H1 (cell line): Measurements from ENCODE around the gene ADSS2.

Experiments used
- EZH2 ChIP-seq: fragments of 200-600 bp; sonication (generic); IDR thresholded peaks from 2 replicates; pipeline ENCODE4 v1.7.1; 2012; ENCODE audit warnings: low read depth, mild to moderate bottlenecking, moderate library complexity, low read length, inconsistent platforms; ENCODE audit not compliant: severe bottlenecking
- GABPA ChIP-seq: IDR thresholded peaks from 2 replicates; pipeline ENCODE4 v1.6.1; 2011; ENCODE audit warnings: mild to moderate bottlenecking, low read length, moderate library complexity, borderline replicate concordance; ENCODE audit not compliant: insufficient read depth
- GTF2F1 ChIP-seq: IDR thresholded peaks from 2 replicates; pipeline ENCODE4 v1.6.1; 2012; ENCODE audit warnings: low read depth, low read length, improper control_type of control experiment, borderline replicate concordance
- KDM5A ChIP-seq: fragments of 200-600 bp; IDR thresholded peaks from 2 replicates; pipeline ENCODE4 v1.7.1; 2012; ENCODE audit warnings: mild to moderate bottlenecking, low read length, inconsistent platforms, mixed read lengths
- SIRT6 ChIP-seq: IDR thresholded peaks from one replicate; pipeline ENCODE4 v1.7.1; 2012; ENCODE audit warnings: low read length, inconsistent platforms
- SP1 ChIP-seq: IDR thresholded peaks from 2 replicates; pipeline ENCODE4 v1.6.1; 2011; ENCODE audit warnings: low read depth, low read length
- TF ChIP-seq, protein P1 (sequence below), 3 experiments: IDR thresholded peaks; 1 replicate in 2 of 3; 2 replicates in 1 of 3; pipeline versions ENCODE4 v1.5.1 to v1.6.1; 2011; ENCODE audit warnings: low read length in 3 of 3, mild to moderate bottlenecking in 3 of 3, inconsistent platforms in 2 of 3, low read depth in 1 of 3, moderate library complexity in 1 of 3; ENCODE audit not compliant: insufficient read depth in 1 of 3; ENCODE audit errors: control extremely low read depth in 1 of 3

GRCh38 chr1:244442850-244443249 lies 8.9 kb downstream of the ADSS2 start:
- TF ChIP-seq GABPA (no peak), SP1 (no peak), GTF2F1 (no peak), SIRT6 (no peak), KDM5A (no peak), EZH2 (no peak)
- TF ChIP-seq, protein P1, sequence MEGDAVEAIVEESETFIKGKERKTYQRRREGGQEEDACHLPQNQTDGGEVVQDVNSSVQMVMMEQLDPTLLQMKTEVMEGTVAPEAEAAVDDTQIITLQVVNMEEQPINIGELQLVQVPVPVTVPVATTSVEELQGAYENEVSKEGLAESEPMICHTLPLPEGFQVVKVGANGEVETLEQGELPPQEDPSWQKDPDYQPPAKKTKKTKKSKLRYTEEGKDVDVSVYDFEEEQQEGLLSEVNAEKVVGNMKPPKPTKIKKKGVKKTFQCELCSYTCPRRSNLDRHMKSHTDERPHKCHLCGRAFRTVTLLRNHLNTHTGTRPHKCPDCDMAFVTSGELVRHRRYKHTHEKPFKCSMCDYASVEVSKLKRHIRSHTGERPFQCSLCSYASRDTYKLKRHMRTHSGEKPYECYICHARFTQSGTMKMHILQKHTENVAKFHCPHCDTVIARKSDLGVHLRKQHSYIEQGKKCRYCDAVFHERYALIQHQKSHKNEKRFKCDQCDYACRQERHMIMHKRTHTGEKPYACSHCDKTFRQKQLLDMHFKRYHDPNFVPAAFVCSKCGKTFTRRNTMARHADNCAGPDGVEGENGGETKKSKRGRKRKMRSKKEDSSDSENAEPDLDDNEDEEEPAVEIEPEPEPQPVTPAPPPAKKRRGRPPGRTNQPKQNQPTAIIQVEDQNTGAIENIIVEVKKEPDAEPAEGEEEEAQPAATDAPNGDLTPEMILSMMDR (IDR thresholded peaks at IDR 0.05; ENCODE audit: control extremely low read depth in 1 of 3, insufficient read depth in 1 of 3, low read depth in 1 of 3, low read length in 3 of 3), result no peak
